PFSK-1 (cell line): ENCODE measurements around the gene SLC25A41.

Experiments used
- FOXP2 ChIP-seq: optimal IDR thresholded peaks from 2 replicates; pipeline ENCODE3; 2011; ENCODE audit warnings: borderline replicate concordance, control low read depth, inconsistent platforms; ENCODE audit not compliant: insufficient read depth; ENCODE audit errors: extremely low read length, extremely low read depth
- POLR2AphosphoS5 ChIP-seq: IDR thresholded peaks from 2 replicates; pipeline ENCODE4 v1.6.1; 2012; ENCODE audit warnings: low read depth, mild to moderate bottlenecking, control low read depth, low read length, moderate library complexity
- REST ChIP-seq, 2 experiments: IDR thresholded peaks; 2 replicates each; pipeline versions ENCODE4 v1.6.1 to v1.8.0; 2011 to 2012; ENCODE audit warnings: low read depth in 2 of 2, low read length in 2 of 2, control low read depth in 1 of 2, inconsistent platforms in 1 of 2, mild to moderate bottlenecking in 1 of 2, moderate library complexity in 1 of 2; ENCODE audit not compliant: insufficient read depth in 1 of 2
- SIN3A ChIP-seq: IDR thresholded peaks from 2 replicates; pipeline ENCODE4 v1.6.1; 2012; ENCODE audit warnings: mild to moderate bottlenecking, low read length, moderate library complexity, borderline replicate concordance; ENCODE audit not compliant: insufficient read depth
- TAF1 ChIP-seq: IDR thresholded peaks from 2 replicates; pipeline ENCODE4 v1.6.1; 2012; ENCODE audit warnings: low read length, control low read depth, borderline replicate concordance; ENCODE audit not compliant: insufficient read depth

Gene SLC25A41

GRCh38 chr19:6478815-6479214, 45.3 kb upstream of the SLC25A41 start:
- TF ChIP-seq SIN3A: no peak
- no peak for TF ChIP-seq TAF1
- no peak for TF ChIP-seq FOXP2
- TF ChIP-seq REST (IDR thresholded peaks at IDR 0.05; ENCODE audit: insufficient read depth in 1 of 2, low read depth in 2 of 2, low read length in 2 of 2): no peak
- no peak for TF ChIP-seq POLR2AphosphoS5

GRCh38 chr19:6476896-6477431, 43.4 kb upstream of the SLC25A41 start:
- TF ChIP-seq TAF1: no peak
- no peak for TF ChIP-seq REST (IDR thresholded peaks at IDR 0.05; ENCODE audit: insufficient read depth in 1 of 2, low read depth in 2 of 2, low read length in 2 of 2)
- TF ChIP-seq SIN3A: no peak
- TF ChIP-seq FOXP2: no peak
- TF ChIP-seq POLR2AphosphoS5: no peak

- TF ChIP-seq SIN3A (no peak), REST (IDR thresholded peaks at IDR 0.05; ENCODE audit: insufficient read depth in 1 of 2, low read depth in 2 of 2, low read length in 2 of 2) (no peak), FOXP2 (no peak), TAF1 (no peak), POLR2AphosphoS5 (no peak)
These were observed 42.8 kb upstream of the SLC25A41 start for GRCh38 chr19:6476155-6476895.

- TF ChIP-seq FOXP2 (no peak), SIN3A (no peak), REST (IDR thresholded peaks at IDR 0.05; ENCODE audit: insufficient read depth in 1 of 2, low read depth in 2 of 2, low read length in 2 of 2) (no peak), POLR2AphosphoS5 (no peak)
These were observed 42.0 kb upstream of the SLC25A41 start for GRCh38 chr19:6475321-6476108.
